Astrocyte (in vitro differentiated cells and primary cell): ENCODE measurements around the gene RABGAP1L. TPM values are rescaled to one million over a fixed set of nuclear protein-coding genes. Genes with fewer than 3 reads are reported as not detected.

ENCODE experiments used
- DNase-seq: peaks from one replicate; pipeline ENCODE4 v3.0.0-alpha.2; 2010; ENCODE audit warnings: low read depth
- FAIRE-seq: peaks from 2 replicates; lab custom pipeline; 2011; peaks lifted over from hg19 to GRCh38; lab: Jason Lieb, UNC
- H2AFZ ChIP-seq: 2 replicates; pipeline ENCODE4 v1.6.0; 2012; ENCODE audit warnings: low read depth, low read length, inconsistent platforms
- H3K27ac ChIP-seq: 2 replicates; pipeline ENCODE4 v1.5.1; 2011; ENCODE audit warnings: low read depth, low read length, inconsistent platforms
- H3K27me3 ChIP-seq: 2 replicates; pipeline ENCODE4 v1.6.0; 2011; ENCODE audit warnings: low read length, inconsistent platforms; ENCODE audit not compliant: insufficient read depth
- H3K36me3 ChIP-seq: 2 replicates; pipeline ENCODE4 v1.5.1; 2011; ENCODE audit warnings: low read length, inconsistent platforms; ENCODE audit not compliant: insufficient read depth
- H3K4me1 ChIP-seq: 2 replicates; pipeline ENCODE4 v1.5.1; 2011; ENCODE audit warnings: low read length, inconsistent platforms; ENCODE audit not compliant: insufficient read depth
- H3K4me2 ChIP-seq: 2 replicates; pipeline ENCODE4 v1.6.0; 2012; ENCODE audit warnings: low read length, inconsistent platforms
- H3K4me3 ChIP-seq: 2 replicates; pipeline ENCODE4 v1.5.1; 2011; ENCODE audit warnings: low read depth, mild to moderate bottlenecking, low read length, inconsistent platforms; ENCODE audit not compliant: insufficient read depth
- H3K79me2 ChIP-seq: 2 replicates; pipeline ENCODE4 v1.6.0; 2012; ENCODE audit warnings: mild to moderate bottlenecking, low read length, inconsistent platforms; ENCODE audit not compliant: insufficient read depth
- H3K9ac ChIP-seq: 2 replicates; pipeline ENCODE4 v1.6.0; 2012; ENCODE audit warnings: mild to moderate bottlenecking, low read length, inconsistent platforms
- H3K9me3 ChIP-seq: 2 replicates; pipeline ENCODE4 v1.5.1; 2012; ENCODE audit warnings: low read depth, mild to moderate bottlenecking, low read length, inconsistent platforms; ENCODE audit not compliant: insufficient read depth
- H4K20me1 ChIP-seq: 2 replicates; pipeline ENCODE4 v1.6.0; 2012; ENCODE audit warnings: low read length, inconsistent platforms; ENCODE audit not compliant: insufficient read depth
- H3K27ac Mint-ChIP-seq: one replicate; pipeline ENCODE4 v1.8.0; 2021; ENCODE audit warnings: mild to moderate bottlenecking, mixed read lengths; ENCODE audit not compliant: unreplicated experiment
- H3K27me3 Mint-ChIP-seq: one replicate; pipeline ENCODE4 v1.8.0; 2021; ENCODE audit warnings: low read depth, mixed read lengths; ENCODE audit not compliant: unreplicated experiment
- H3K36me3 Mint-ChIP-seq: one replicate; pipeline ENCODE4 v1.8.0; 2021; ENCODE audit warnings: low read depth, mixed read lengths; ENCODE audit not compliant: unreplicated experiment
- H3K4me1 Mint-ChIP-seq: one replicate; pipeline ENCODE4 v1.8.0; 2021; ENCODE audit warnings: low read depth, mixed read lengths; ENCODE audit not compliant: unreplicated experiment
- H3K4me3 Mint-ChIP-seq: one replicate; pipeline ENCODE4 v1.8.0; 2021; ENCODE audit warnings: mild to moderate bottlenecking, moderate library complexity, mixed read lengths; ENCODE audit not compliant: unreplicated experiment
- H3K9me3 Mint-ChIP-seq: one replicate; pipeline ENCODE4 v1.8.0; 2021; ENCODE audit warnings: mild to moderate bottlenecking, mixed read lengths; ENCODE audit not compliant: unreplicated experiment
- EZH2 ChIP-seq: IDR thresholded peaks from 2 replicates; pipeline ENCODE4 v1.6.1; 2012; ENCODE audit warnings: mild to moderate bottlenecking, low read length, inconsistent platforms; ENCODE audit not compliant: insufficient read depth
- total RNA-seq: library from RNA; stranded (reverse); gene quantifications from 2 replicates; pipeline ENCODE4 v1.2.1, GENCODE V29; 2021
- TF ChIP-seq, protein P1 (sequence below): IDR thresholded peaks from 2 replicates; pipeline ENCODE4 v1.5.1; 2011; ENCODE audit warnings: low read depth, mild to moderate bottlenecking, inconsistent platforms, low read length, moderate library complexity; ENCODE audit not compliant: insufficient read depth

Gene RABGAP1L
- total RNA-seq, 1 donor from 2014 or later = 40.2 TPM

DNA sequence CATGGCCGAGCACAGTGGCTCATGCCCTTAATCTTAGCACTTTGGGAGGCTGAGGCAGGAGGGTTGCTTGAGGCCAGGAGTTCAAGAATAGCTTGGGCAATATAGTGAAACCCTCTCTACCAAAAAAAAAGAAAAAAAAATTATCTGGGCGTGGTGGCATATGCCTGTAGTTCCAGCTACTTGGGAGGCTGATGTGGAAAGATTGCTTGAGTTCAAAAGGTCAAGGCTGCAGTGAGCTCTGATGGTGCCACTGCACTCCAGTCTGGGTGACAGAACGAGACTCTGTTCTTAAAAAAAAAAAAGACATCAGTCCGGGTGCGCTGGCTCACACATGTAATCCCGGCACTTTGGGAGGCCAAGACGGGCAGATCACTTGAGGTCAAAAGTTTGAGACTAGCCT lies 589.3 kb downstream of the RABGAP1L start:
- H3K36me3 Mint-ChIP-seq = no peaks in the 10 kb centered on the region
- Histone ChIP-seq H3K4me3 (no peak overlapping the region), H3K4me1 (no peaks in the 10 kb centered on the region), H3K79me2 (no peaks in the 10 kb centered on the region), H3K27ac (no peak overlapping the region), H3K27me3 (no peaks in the 10 kb centered on the region), H2AFZ (no peak overlapping the region), H3K9me3 (no peaks in the 10 kb centered on the region), H4K20me1 (no peaks in the 10 kb centered on the region), H3K9ac (no peak overlapping the region), H3K36me3 (no peaks in the 10 kb centered on the region), H3K4me2 (no peak overlapping the region)
- H3K27ac Mint-ChIP-seq = no peak overlapping the region
- H3K27me3 Mint-ChIP-seq = no peaks in the 10 kb centered on the region
- H3K4me1 Mint-ChIP-seq = no peaks in the 10 kb centered on the region
- no peak overlapping the region for H3K4me3 Mint-ChIP-seq
- DNase-seq (no peak), FAIRE-seq (no peak)
- no peaks in the 10 kb centered on the region for H3K9me3 Mint-ChIP-seq
- TF ChIP-seq, protein P1, sequence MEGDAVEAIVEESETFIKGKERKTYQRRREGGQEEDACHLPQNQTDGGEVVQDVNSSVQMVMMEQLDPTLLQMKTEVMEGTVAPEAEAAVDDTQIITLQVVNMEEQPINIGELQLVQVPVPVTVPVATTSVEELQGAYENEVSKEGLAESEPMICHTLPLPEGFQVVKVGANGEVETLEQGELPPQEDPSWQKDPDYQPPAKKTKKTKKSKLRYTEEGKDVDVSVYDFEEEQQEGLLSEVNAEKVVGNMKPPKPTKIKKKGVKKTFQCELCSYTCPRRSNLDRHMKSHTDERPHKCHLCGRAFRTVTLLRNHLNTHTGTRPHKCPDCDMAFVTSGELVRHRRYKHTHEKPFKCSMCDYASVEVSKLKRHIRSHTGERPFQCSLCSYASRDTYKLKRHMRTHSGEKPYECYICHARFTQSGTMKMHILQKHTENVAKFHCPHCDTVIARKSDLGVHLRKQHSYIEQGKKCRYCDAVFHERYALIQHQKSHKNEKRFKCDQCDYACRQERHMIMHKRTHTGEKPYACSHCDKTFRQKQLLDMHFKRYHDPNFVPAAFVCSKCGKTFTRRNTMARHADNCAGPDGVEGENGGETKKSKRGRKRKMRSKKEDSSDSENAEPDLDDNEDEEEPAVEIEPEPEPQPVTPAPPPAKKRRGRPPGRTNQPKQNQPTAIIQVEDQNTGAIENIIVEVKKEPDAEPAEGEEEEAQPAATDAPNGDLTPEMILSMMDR = no peak
- TF ChIP-seq EZH2 = no peak

DNA sequence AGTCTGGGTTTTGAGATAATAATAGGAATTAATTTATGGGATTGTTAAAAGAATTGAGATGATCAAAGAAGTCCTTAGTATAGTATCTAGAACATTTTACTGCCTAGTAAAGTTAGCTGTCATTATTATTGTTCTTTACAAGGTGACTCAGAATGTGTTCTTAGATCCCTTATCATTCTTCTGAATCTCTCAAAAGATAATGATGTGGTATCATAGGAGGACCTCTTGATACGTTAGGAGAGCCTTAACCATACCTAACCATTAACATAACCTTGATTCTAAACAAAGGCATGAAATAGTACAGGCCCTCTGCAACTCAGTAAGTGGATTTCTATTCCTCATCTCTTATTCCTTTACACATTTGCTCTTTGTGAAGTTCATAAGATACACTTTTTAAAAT lies 593.8 kb downstream of the RABGAP1L start:
- Mint-ChIP-seq H3K4me1 (no peaks in the 10 kb centered on the region), H3K36me3 (no peaks in the 10 kb centered on the region), H3K4me3 (no peak overlapping the region), H3K9me3 (no peaks in the 10 kb centered on the region), H3K27me3 (no peaks in the 10 kb centered on the region), H3K27ac (no peak overlapping the region)
- Histone ChIP-seq H4K20me1 (no peaks in the 10 kb centered on the region), H3K4me2 (no peak overlapping the region), H3K9ac (no peak overlapping the region), H3K27ac (no peak overlapping the region), H3K4me1 (no peaks in the 10 kb centered on the region), H3K4me3 (no peak overlapping the region), H3K27me3 (no peaks in the 10 kb centered on the region), H3K36me3 (no peaks in the 10 kb centered on the region), H3K9me3 (no peaks in the 10 kb centered on the region), H3K79me2 (no peaks in the 10 kb centered on the region), H2AFZ (no peak overlapping the region)
- FAIRE-seq (no peak), DNase-seq (no peak)
- TF ChIP-seq, protein P1 = no peak
- TF ChIP-seq EZH2 = no peak

DNA sequence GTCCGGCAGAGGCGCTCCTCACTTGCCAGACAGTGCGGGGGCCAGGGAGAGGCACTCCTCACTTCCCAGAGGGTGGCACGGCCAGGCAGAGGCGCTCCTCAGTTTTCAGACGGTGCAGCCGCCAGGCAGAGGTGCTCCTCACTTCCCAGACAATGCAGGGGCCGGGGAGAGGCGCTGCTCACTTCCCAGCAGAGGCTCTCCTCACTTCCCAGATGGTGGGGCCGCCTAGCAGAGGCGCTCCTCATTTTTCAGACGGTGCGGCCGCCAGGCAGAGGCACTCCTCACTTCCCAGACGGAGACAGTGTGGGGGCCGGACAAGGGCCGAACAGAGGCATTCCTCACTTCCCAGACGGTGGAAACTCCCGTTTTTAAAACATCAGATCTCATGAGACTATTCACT lies 602.0 kb downstream of the RABGAP1L start:
- FAIRE-seq (no peak), DNase-seq (no peak)
- Mint-ChIP-seq H3K4me3 (no peak overlapping the region), H3K27me3 (no peaks in the 10 kb centered on the region), H3K9me3 (no peaks in the 10 kb centered on the region), H3K27ac (no peak overlapping the region), H3K36me3 (no peaks in the 10 kb centered on the region), H3K4me1 (no peaks in the 10 kb centered on the region)
- H4K20me1 ChIP-seq = no peaks in the 10 kb centered on the region
- no peak overlapping the region for H3K27ac ChIP-seq
- H3K9me3 ChIP-seq = no peaks in the 10 kb centered on the region
- no peak overlapping the region for H3K4me3 ChIP-seq
- no peak overlapping the region for H3K9ac ChIP-seq
- no peak overlapping the region for H3K4me2 ChIP-seq
- no peaks in the 10 kb centered on the region for H3K27me3 ChIP-seq
- H2AFZ ChIP-seq = no peak overlapping the region
- no peaks in the 10 kb centered on the region for H3K4me1 ChIP-seq
- no peaks in the 10 kb centered on the region for H3K79me2 ChIP-seq
- TF ChIP-seq EZH2 = no peak
- TF ChIP-seq, protein P1 = no peak
- no peaks in the 10 kb centered on the region for H3K36me3 ChIP-seq
